Spinal cord (tissue), 10 donors: ENCODE measurements around the gene USP8. TPM values are rescaled to one million over a fixed set of nuclear protein-coding genes. Genes with fewer than 3 reads are reported as not detected.
A peak's percentile ranks its signal among the peaks of the same experiment; 100 is the strongest.

Experiments
- DNase-seq, 6 donors: peaks; one replicate each; pipeline versions ENCODE4 v3.0.0 to v3.0.0-alpha.2; 2013 to 2015; ENCODE audit warnings: low spot score in 6 of 6, low read depth in 4 of 6
- H3K27ac ChIP-seq: one replicate; pipeline ENCODE4 v1.5.1; 2013; ENCODE audit warnings: low read depth, low read length, control low read depth
- H3K27me3 ChIP-seq: one replicate; pipeline ENCODE4 v1.6.1; 2013; ENCODE audit warnings: low read length; ENCODE audit not compliant: control insufficient read depth, insufficient read depth
- H3K36me3 ChIP-seq: one replicate; pipeline ENCODE4 v1.6.1; 2013; ENCODE audit warnings: low read length; ENCODE audit not compliant: control insufficient read depth, insufficient read depth
- H3K4me1 ChIP-seq: one replicate; pipeline ENCODE4 v1.6.1; 2013; ENCODE audit warnings: low read length; ENCODE audit not compliant: control insufficient read depth, insufficient read depth
- H3K4me3 ChIP-seq: one replicate; pipeline ENCODE4 v1.5.1; 2013; ENCODE audit warnings: low read depth, low read length, control low read depth
- H3K9me3 ChIP-seq: one replicate; pipeline ENCODE4 v1.6.1; 2013; ENCODE audit warnings: low read length; ENCODE audit not compliant: control insufficient read depth, insufficient read depth
- WGBS: methylation state at CpG from one replicate; pipeline ENCODE4 v1.1.5; 2013; ENCODE audit warnings: missing lambda C conversion rate; ENCODE audit not compliant: insufficient coverage; 5-methylcytosine and 5-hydroxymethylcytosine counted together
- polyA plus RNA-seq, 2 donors: library from polyadenylated mRNA; unstranded; fragments of 120-200 nt; gene quantifications; one replicate each; pipeline ENCODE4 v1.2.1, GENCODE V29; 2013; ENCODE audit not compliant: insufficient read length in 2 of 2
- total RNA-seq, 2 donors: library from RNA; depleted of rRNA in 1 of 2; stranded (reverse); fragments of 120-200 nt in 1 of 2; fragments of >200 nt in 1 of 2; gene quantifications; one replicate each; pipeline versions ENCODE4 v1.2.3 to v1.2.4, GENCODE V29; 2013 to 2014
- donor health status: healthy.

Gene USP8
- total and polyA plus RNA-seq, 4 donors: 35.7 to 83.6 (median 55.6) TPM

DNA sequence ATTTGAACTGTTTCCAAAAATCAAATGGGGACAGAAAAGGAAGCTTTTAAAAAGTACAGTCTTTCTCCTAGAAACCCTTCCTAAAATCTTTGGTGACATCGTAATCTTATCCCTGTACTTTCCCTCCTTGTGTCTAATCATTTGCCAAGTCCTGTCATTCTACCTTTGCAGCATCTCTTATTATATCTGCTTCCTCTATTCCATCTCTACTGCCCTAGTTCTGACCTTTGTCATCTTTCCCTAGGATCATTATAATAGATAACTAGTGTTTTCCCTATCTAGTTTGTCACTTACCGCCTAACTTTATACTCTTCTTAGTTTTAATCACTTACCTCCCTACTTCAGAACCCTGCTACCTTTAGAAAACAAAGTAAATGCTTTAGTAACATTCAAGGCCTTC lies 11.6 kb downstream of the USP8 start:
- no peak overlapping the region for H3K27ac ChIP-seq
- H3K36me3 ChIP-seq: peaks cover 12% of the 10 kb centered on the region
- WGBS: 83% methylated on average over 1 of the region's 2 CpGs
- H3K27me3 ChIP-seq: no peaks in the 10 kb centered on the region
- no peak for DNase-seq
- H3K4me1 ChIP-seq: no peaks in the 10 kb centered on the region
- H3K9me3 ChIP-seq: no peaks in the 10 kb centered on the region
- no peak overlapping the region for H3K4me3 ChIP-seq

DNA sequence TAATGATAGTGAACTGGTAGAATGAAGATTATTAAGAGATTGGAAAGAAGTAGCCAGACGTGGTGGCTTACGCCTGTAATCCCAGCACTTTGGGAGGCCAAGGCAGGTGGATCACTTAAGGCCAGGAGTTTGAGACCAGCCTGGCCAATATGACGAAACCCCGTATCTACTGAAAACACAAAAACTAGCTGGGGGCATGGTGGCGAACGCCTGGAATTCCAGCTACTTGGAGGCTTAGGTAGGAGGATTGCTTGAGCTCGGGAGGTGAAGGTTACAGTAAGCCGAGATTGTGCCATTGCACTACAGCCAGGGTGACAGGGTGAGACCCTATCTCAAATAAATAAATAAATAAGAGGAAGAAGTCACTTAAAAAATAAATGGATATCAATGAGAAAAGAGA lies 14.0 kb downstream of the USP8 start:
- no peaks in the 10 kb centered on the region for H3K27me3 ChIP-seq
- H3K4me1 ChIP-seq: no peaks in the 10 kb centered on the region
- H3K9me3 ChIP-seq: no peaks in the 10 kb centered on the region
- no peak overlapping the region for H3K27ac ChIP-seq
- DNase-seq: no peak
- H3K36me3 ChIP-seq: peaks cover 24% of the 10 kb centered on the region
- no peak overlapping the region for H3K4me3 ChIP-seq
- WGBS: 100% methylated on average over 2 of the region's 8 CpGs

- DNase-seq: no peak
- H3K4me3 ChIP-seq: no peak overlapping the region
- H3K4me1 ChIP-seq: no peaks in the 10 kb centered on the region
- H3K27me3 ChIP-seq: no peaks in the 10 kb centered on the region
- 87% methylated on average over 2 of the region's 5 CpGs for WGBS
- peaks cover 33% of the 10 kb centered on the region for H3K36me3 ChIP-seq
- no peak overlapping the region for H3K27ac ChIP-seq
- H3K9me3 ChIP-seq: no peaks in the 10 kb centered on the region
Measured at GRCh38 chr15:50440932-50441331, 16.7 kb downstream of the USP8 start.

- DNase-seq: peak in 1 of 6 donors; percentile 3
- Histone ChIP-seq H3K4me1 (no peaks in the 10 kb centered on the region), H3K36me3 (peaks cover 31% of the 10 kb centered on the region), H3K27me3 (no peaks in the 10 kb centered on the region), H3K9me3 (no peaks in the 10 kb centered on the region), H3K4me3 (no peak overlapping the region), H3K27ac (no peak overlapping the region)
Measured at GRCh38 chr15:50452927-50453326, 28.7 kb downstream of the USP8 start.

DNA sequence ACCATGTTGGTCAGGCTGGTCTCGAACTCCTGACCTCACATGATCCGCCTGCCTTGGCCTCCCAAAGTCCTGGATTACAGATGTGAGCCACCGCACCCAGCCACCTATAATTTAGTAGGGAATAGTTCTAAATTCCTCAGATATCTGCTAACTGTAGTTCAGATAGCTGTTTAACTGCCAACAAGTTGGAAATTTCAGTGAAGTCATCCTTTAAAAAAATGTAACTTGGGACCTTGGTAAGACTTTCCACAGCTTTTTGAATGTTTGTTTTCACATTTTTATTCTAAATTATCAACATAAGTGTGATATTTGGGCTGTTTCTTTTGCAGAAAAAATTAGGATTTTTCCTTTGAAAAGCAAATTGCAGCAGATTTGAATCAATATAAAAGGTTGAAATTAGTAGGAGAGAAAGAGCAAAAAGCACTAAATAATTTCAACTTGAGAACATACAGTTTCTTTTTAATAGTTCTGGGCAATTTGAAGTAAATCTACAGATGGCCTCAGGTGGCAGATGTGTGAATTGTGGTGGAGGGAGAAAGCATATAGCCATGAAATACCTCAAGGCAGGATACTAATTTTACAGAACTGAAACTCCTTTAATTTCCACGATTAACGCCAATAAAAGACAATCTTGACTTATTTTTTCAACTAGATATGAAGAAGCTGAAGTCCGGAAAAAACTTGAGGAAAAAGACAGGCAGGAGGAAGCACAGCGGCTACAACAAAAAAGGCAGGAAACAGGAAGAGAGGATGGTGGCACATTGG lies 34.3 kb downstream of the USP8 start:
- Histone ChIP-seq H3K9me3 (no peaks in the 10 kb centered on the region), H3K27ac (no peak overlapping the region), H3K4me1 (no peaks in the 10 kb centered on the region), H3K27me3 (no peaks in the 10 kb centered on the region), H3K4me3 (no peak overlapping the region), H3K36me3 (peaks cover 40% of the 10 kb centered on the region)
- no peak for DNase-seq
- WGBS: 96% methylated on average over 3 of the region's 7 CpGs

DNA sequence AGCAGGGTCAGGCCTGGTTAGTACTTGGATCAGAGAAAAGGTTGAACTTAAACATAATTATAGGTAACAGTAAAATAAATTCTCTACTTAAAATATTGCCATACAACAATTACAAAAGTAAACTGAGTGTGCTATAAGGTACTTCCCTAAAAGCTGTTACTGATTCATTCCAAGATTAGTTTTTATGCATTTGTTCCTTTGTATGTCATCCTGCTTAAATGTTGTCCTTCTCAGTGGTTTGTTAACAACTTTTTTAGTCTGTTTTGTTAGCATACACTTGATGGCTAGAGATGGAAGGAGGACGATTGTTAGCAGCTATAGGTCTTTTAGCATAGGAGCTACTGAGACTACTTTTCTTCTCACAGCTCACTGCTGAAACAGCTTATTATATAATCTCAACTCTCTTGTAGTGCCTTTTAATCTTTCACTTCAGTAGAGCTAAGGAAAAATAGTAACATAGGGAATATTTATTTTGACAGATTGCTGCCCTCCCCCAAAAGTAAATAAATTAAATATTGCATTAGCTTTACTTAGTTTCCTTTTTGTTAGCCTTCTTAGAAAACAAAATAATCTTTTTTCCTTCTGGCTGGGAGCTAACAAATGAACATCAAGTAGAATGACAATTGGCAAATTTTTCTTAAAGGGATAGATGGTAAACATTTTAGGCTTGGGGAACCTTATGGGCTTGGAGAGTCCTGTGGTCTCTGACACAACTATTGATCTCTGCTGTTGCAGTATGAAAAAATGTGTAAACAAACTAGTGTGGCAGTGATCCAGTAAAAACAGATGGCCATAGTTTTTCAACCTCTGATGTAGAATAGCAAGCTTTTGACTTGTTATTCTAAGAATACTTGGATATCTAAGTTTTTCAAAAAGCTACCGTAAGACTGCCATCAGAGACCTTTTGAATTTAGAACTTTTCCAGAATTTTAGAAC lies 39.5 kb downstream of the USP8 start:
- Histone ChIP-seq H3K9me3 (no peaks in the 10 kb centered on the region), H3K4me1 (no peaks in the 10 kb centered on the region), H3K4me3 (no peak overlapping the region), H3K27me3 (no peaks in the 10 kb centered on the region), H3K36me3 (peaks cover 32% of the 10 kb centered on the region), H3K27ac (no peak overlapping the region)
- DNase-seq: peak in 1 of 6 donors; percentile 11
- no CpG with 5 or more reads among the region's 2 CpGs for WGBS

GRCh38 chr15:50471072-50471471 lies 46.9 kb downstream of the USP8 start:
- DNase-seq: no peak
- Histone ChIP-seq H3K9me3 (no peaks in the 10 kb centered on the region), H3K36me3 (peaks cover 39% of the 10 kb centered on the region), H3K27me3 (no peaks in the 10 kb centered on the region), H3K4me1 (no peaks in the 10 kb centered on the region), H3K27ac (no peak overlapping the region), H3K4me3 (no peak overlapping the region)
- WGBS: no CpG with 5 or more reads among the region's 2 CpGs

- 100% methylated on average over 11 of the region's 12 CpGs for WGBS
- Histone ChIP-seq H3K4me1 (no peaks in the 10 kb centered on the region), H3K4me3 (no peak overlapping the region), H3K36me3 (peaks cover 31% of the 10 kb centered on the region), H3K9me3 (no peaks in the 10 kb centered on the region), H3K27me3 (no peaks in the 10 kb centered on the region), H3K27ac (no peak overlapping the region)
- no peak for DNase-seq
Measured at GRCh38 chr15:50476143-50476542, 51.9 kb downstream of the USP8 start.

DNA sequence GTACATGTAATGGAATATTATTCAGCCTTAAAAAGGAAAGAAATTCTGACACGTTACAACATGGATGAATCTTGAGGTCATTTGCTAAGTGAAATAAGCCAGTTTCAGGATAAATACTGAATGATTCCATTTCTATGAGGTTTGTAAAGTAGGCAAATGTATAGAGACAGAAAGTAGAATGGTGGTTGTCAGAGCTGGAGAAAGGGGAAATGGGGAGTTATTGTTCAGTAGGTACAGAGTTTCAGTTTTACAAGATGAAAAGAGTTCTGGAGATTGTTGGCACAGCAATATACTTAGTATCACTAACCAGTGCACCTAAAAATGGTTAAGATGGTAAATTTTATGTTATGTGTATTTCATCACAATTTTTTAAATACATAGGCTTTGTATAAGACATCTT lies 60.6 kb downstream of the USP8 start:
- 100% methylated on average over 1 of the region's 1 CpG for WGBS
- no peak overlapping the region for H3K27ac ChIP-seq
- no peak overlapping the region for H3K4me3 ChIP-seq
- no peak for DNase-seq
- H3K4me1 ChIP-seq: no peaks in the 10 kb centered on the region
- no peaks in the 10 kb centered on the region for H3K27me3 ChIP-seq
- no peaks in the 10 kb centered on the region for H3K9me3 ChIP-seq
- peaks cover 17% of the 10 kb centered on the region for H3K36me3 ChIP-seq
